SH-SY5Y (cell line): ENCODE measurements around the gene DHCR7.

Experiments used
- GATA2 ChIP-seq: IDR thresholded peaks from 2 replicates; pipeline ENCODE4 v1.6.1; 2011; ENCODE audit warnings: mild to moderate bottlenecking, low read depth, low read length
- GATA3 ChIP-seq: IDR thresholded peaks from 2 replicates; pipeline ENCODE4 v1.6.1; 2011; ENCODE audit warnings: low read depth, mild to moderate bottlenecking, low read length, moderate library complexity

DNA sequence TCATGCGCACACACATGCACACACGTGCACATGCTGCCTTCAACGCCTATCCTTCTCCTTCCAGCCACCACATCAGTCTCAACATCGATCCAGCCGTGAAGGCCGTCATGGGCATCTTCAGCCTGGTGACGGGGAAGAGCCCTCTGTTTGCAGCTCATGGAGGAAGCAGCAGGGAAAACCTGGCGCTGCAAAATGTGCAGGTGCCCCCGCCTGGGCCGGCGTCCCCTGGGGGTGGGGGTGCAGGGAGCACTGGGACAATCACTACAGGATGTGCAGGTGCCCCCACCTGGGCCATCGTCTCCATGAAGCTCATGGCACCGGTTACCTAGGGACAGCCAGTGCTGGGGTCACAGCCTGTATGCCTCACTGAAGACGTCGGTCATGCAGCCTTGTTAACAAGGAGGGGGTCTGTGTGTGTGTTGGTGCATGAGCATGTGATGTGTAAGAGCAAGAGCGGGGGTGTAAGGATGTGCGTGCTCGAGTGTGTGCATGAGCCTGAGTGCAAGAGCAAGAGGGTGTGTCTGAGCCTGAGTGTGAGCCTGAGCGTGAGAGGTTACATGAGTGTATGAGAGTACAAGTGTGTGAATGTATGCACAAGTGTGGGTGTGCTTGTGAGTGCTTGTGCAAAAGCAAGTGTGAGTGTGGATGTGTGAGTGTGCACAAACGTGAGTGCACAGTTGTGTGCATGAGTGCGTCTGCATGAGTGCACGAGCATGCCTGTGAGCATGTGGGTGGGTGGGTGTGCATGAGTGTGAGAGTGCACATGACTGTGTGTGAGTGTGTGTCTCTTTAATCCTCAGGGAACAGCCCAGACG is 36.3 kb upstream of the DHCR7 start:
- TF ChIP-seq GATA2 (no peak), GATA3 (no peak)
